GM19467 (cell line): ENCODE results near the gene IFIT3.

Experiments
- ATAC-seq: cut with Tn5 transposase; IDR thresholded peaks from one replicate; pipeline ENCODE4 v1.9.1; 2021; ENCODE audit warnings: mild to moderate bottlenecking, moderate library complexity; ENCODE audit not compliant: unreplicated experiment

IFIT3 gene

DNA sequence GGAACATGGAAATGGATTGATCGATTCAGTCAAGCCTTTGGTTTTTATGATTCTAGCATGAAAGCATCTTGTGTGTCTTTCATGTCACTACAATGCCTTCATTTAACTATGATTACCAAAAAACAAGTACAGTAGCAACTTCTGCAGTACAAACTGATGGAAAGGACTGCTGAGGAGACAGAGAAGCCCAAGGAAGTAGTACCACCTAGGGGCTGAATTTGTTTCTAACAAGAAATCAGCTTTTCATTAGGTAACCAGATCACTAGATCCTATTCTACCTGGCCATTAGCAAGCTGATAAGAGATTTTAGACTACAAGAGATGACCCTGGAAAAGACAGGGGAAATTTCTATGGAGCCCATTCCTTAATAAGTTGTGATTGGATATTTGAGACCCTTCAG is 61.5 kb downstream of the IFIT3 start:
- no peak for ATAC-seq
